T1000 (cell line): Measurements from ENCODE around the gene HEBP2.

Experiments used
- DNase-seq: peaks from one replicate; lab custom pipeline; 2025; ENCODE audit warnings: mixed read lengths; lab: John Stamatoyannopoulos, UW

Gene HEBP2

DNA sequence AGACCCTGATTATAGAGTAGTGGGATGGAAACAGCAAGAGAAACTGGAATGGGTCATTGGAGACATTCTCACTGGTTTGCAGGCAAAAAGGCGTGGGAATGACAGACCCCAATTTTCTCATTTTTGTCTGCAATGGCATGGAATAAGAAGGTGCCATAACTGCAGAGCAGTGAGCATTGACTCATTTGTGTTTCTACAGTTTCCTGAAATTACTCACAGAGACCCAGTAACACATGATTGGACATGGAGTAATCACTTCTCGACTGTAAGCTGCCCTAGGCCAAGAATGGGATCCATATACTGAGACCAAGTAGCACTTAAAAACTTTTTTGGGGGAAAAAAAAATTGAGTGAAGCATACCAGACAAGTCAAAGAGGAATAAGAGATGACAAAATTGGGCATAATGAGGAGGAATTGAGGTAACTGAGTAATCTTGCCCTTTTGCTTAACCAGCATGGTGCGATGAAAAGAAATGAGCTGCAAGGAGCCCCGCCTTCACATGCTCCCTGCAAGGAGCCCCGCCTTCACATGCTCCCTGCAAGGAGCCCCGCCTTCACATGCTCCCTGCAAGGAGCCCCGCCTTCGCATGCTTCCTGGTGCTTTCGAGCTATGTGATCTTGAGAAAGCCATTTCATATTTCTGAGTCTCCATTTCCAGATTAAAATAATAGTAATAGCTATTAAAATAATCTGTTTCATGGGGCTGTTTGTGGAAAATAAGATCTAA is 51.1 kb downstream of the HEBP2 start:
- DNase-seq, result no peak

DNA sequence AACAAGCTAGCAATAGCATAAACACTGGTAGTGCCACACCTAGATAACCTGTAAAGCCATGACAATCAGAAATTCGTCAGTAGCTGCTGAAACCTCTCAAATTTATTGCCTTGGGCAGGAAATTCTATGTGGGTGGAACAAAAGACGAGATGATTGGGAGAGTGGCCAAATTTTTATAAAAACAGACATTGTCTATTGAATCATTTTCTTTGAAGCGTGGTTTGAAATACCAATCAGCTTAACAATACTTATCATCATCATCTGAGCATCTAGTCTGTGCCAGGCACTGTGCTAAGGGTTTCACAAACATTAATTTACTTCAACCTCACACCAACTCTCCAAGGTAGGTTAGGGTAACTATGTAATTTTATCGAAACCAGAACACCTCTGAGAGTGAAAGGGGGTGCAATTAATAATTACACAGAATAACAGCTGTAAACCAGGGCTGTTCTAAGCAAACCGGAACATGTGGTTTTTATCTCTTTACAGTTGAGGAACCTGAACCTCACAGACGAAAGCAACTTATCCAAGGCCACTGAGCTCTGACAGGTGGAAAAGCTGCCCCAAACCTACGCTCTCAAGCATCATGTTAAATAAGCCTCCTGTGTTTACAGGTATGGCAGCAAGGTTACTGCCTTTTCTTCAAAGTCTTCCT is 51.9 kb downstream of the HEBP2 start:
- no peak for DNase-seq

DNA sequence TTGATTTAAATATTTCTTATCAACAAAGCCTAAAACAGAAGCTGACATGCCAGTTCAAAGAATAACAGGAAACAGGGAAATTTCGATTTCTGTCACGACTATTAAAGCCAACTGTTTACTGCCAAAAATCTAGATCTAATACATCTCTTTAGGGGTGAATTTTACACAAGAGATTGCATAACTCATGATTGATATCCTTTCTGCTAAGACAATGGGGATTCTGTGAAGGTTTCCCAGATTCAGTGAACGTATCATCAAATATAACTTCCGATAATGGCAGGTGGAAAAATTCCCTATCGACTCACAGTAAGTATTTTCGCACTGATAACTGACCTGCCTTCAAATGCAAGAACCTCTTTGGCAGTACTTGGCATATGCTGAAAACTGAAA is 52.4 kb downstream of the HEBP2 start:
- no peak for DNase-seq

DNA sequence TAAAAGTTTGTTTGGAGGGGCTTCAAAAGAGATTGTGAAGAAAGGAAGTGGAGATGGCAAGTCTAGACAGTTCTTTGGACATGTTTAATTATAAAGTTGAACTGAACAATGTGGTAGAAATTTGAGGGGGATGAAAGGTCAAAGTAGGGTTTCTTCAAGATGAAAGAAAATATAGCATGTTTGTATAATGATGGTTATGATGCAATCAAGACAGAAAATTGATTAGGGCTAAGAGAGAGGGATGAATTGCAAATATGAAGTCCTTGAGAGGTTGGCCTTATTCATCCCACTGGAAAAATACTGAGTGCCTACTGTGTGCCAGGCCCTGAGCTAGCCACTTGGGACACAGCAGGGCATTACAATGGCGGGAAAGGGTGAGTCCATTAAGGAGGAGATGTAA is 57.6 kb downstream of the HEBP2 start:
- no peak for DNase-seq

DNA sequence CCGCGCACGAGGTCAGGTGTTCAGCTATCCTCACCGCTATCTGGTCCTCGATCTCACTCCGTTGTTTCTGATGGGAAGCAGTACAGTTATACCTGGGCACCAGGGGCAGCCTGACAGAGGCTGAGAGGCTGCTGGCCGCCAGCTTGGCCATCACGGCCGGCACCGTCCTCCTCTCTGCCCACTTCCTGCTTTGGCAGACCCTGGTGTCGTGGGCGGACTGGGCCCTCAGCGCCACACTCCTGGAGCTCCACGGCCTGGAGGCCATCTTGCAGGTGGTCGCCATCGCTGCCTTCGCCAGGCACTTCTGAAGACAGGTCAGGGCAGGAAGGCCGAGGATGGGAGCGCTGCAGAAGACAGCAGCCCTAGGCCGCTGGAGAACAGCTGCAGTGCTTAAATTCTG is 60.1 kb downstream of the HEBP2 start:
- no peak for DNase-seq

DNA sequence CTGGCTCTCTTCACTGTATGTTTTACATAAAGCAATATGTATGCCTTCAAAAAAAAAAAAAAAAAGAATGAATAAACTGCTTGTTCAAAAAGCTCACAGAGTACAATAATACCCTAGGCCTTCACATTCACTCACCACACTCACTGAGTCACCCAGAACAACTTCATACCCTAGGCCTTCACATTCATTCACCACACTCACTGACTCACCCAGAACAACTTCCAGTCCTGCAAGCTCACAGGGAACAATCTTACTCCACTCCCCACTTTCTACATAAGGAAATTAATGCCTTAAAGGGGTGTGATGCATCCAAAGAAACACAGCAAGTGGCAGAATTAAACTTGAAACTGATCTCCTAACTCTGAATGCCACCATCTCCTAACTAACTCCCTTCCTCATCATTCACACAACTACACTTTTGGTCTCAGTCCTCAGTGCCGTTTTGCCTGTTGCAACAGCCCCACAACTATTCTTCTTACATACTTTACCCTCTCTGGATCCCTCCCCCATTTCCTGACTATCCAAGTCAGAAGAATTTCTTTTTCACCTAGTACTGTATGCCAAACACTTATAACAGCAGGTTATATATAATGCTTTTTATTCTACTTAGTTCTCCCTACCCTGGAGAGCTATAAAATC is 61.1 kb downstream of the HEBP2 start:
- peak; percentile 34 for DNase-seq

DNA sequence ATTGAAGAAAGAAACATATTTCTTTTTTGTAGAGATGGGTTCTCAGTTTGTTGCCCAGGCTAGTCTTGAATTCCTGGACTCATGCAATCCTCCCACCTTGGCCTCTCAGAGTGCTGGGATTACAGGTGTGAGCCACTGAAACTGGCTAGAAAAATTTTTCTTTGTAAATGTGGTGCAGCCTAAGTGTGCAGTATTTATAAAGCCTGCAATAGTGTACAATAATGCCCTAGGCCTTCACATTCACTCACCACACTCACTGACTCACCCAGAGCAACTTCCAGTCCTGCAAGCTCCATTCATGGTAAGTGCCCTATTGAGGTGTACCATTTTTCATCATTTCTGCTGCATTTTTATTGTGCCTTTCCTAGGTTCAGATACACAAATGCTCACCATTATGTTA is 63.9 kb downstream of the HEBP2 start:
- no peak for DNase-seq

DNA sequence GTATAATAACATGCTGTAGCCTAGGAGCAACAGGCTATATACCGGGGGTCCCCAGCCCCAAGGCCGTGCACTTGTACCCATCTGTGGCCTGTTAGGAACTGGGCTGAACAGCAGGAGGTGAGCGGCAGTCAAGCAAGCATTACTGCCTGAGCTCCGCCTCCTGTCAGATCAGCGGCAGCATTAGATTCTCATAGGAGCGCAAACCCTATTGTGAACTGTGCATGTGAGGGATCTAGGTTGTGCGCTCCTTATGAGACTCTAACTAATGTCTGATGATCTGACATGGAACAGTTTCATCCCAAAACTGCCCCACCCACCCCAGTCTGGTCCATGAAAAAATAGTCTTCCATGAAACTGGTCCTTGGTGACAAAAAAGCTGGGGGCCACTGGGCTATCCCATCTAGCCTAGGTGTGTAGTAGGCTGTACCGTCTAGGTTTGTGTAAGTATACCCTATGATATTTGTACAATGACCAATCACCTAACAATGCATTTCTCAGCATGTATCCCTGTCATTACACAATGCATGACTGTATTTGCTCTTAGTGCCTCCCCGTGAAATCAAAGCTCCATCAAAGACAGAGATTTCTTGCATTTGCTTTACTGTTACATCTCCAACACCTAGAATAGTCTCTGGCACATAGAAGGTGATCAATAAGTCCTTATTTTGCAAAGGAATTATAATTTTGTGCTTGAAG is 64.4 kb downstream of the HEBP2 start:
- DNase-seq, result no peak
